A549 (cell line): ENCODE results near the gene FOXP1.

ENCODE experiments used
- RAD21 ChIP-seq, 2 experiments: fragments of >200 bp in 1 of 2; sonication (Bioruptor Twin) in 1 of 2; formaldehyde crosslinking in 1 of 2; IDR thresholded peaks in 1 of 2; conservative IDR thresholded peaks in 1 of 2; 2 replicates in 1 of 2; 3 replicates in 1 of 2; pipeline ENCODE4 v1.6.1; 2012 to 2018; ENCODE audit warnings: inconsistent platforms in 1 of 2
- TF ChIP-seq, protein P1 (sequence below): fragments of 200-600 bp; sonication (generic); IDR thresholded peaks from 2 replicates; pipeline ENCODE4 v1.6.1; 2016; ENCODE audit warnings: antibody characterized with exemption, mild to moderate bottlenecking, moderate library complexity
- TF ChIP-seq, protein P2 (sequence below): fragments of >200 bp; sonication (Bioruptor Twin); formaldehyde crosslinking; IDR thresholded peaks from 3 replicates; pipeline ENCODE4 v1.5.1; 2016

DNA sequence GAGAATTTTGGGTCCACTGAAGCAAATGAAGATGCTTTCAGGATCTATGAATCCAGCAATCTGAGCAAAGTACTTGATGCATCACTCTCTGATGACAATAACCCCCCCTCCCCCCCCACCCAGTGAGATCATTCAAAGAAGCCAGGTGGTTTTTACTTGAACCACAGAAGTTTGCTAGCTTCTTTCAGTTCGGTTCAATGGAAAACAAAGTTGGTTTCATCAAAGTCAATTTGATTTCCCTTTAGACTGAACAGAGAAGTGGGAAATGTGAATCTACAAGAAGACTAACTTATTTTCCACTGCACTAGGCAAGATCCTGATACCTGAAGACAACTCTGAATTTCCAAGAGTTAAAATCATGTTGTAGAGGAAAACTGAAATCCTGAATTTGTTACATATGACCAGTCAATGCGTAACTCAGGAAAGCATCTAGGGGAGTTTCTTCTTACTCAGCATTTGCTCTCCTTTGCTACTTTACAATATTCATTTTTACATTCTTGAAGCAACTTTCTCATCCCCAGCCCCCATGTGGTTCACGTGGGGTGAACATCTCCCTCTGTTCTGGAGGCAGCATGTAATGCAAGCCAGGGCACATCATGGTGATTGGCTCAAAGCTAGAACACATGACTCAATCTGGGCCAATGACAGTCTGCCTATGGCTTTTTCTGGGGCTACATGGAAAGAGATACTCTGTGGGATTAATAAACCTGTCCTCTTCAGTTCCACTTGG lies 572.6 kb downstream of the FOXP1 start:
- TF ChIP-seq, protein P1, sequence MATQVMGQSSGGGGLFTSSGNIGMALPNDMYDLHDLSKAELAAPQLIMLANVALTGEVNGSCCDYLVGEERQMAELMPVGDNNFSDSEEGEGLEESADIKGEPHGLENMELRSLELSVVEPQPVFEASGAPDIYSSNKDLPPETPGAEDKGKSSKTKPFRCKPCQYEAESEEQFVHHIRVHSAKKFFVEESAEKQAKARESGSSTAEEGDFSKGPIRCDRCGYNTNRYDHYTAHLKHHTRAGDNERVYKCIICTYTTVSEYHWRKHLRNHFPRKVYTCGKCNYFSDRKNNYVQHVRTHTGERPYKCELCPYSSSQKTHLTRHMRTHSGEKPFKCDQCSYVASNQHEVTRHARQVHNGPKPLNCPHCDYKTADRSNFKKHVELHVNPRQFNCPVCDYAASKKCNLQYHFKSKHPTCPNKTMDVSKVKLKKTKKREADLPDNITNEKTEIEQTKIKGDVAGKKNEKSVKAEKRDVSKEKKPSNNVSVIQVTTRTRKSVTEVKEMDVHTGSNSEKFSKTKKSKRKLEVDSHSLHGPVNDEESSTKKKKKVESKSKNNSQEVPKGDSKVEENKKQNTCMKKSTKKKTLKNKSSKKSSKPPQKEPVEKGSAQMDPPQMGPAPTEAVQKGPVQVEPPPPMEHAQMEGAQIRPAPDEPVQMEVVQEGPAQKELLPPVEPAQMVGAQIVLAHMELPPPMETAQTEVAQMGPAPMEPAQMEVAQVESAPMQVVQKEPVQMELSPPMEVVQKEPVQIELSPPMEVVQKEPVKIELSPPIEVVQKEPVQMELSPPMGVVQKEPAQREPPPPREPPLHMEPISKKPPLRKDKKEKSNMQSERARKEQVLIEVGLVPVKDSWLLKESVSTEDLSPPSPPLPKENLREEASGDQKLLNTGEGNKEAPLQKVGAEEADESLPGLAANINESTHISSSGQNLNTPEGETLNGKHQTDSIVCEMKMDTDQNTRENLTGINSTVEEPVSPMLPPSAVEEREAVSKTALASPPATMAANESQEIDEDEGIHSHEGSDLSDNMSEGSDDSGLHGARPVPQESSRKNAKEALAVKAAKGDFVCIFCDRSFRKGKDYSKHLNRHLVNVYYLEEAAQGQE, result no peak
- no peak for TF ChIP-seq RAD21 (conservative IDR thresholded peaks at IDR 0.05 in 1 of 2, IDR thresholded peaks at IDR 0.05 in 1 of 2)
- TF ChIP-seq, protein P2, sequence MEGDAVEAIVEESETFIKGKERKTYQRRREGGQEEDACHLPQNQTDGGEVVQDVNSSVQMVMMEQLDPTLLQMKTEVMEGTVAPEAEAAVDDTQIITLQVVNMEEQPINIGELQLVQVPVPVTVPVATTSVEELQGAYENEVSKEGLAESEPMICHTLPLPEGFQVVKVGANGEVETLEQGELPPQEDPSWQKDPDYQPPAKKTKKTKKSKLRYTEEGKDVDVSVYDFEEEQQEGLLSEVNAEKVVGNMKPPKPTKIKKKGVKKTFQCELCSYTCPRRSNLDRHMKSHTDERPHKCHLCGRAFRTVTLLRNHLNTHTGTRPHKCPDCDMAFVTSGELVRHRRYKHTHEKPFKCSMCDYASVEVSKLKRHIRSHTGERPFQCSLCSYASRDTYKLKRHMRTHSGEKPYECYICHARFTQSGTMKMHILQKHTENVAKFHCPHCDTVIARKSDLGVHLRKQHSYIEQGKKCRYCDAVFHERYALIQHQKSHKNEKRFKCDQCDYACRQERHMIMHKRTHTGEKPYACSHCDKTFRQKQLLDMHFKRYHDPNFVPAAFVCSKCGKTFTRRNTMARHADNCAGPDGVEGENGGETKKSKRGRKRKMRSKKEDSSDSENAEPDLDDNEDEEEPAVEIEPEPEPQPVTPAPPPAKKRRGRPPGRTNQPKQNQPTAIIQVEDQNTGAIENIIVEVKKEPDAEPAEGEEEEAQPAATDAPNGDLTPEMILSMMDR, result no peak
